ENCODE results near the gene ARID1A. TPM values are rescaled to one million over a fixed set of nuclear protein-coding genes. Genes with fewer than 3 reads are reported as not detected.

ARID1A gene
- total RNA-seq, 4 donors from 2014 or later: 43.4 to 72.0 (median 53.1) TPM

DNA sequence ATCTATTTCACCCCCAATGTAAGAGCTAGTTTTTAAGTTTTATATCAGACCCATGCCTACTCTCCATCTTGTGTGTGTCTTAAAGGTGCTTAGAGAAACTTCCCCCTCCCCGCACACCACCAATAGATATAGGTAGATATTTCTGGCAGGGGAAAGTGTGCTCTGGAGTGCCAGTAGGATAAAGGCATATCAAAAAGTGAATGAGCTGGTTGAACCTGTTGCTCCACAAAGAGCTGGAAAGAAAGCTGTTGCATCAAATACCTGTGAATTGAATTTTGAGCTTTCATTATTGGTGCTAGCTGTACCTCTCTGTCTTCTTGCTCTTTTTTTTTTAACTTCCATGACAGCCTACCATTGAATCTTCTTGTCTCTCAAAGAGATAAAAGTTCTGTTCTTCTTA lies 32.8 kb downstream of the ARID1A start:
- DNase-seq: no peak
- WGBS, 2 donors (ENCODE audit: low coverage in 1 of 2): 60 to 86% methylated on average over 1 of the region's 1 CpG
- intact Hi-C loops (cut with DNase I; ENCODE audit: low total_unique reads): loop anchor here (10.0 kb wide), 1 partner anchor 136 kb away; the partner anchor contains the start of gene SFN
- peaks cover 0 to 39% (median 14%) of the 10 kb centered on the region in 4 donors for H3K36me3 ChIP-seq
- in situ Hi-C loops (cut with MboI; ENCODE audit: low pct_ligation_motif_present in 1 of 4, low pct_unique_long_range_greater_than_20kb in 1 of 4, low sequenced_read_pairs in 3 of 4): no loop called here
- H3K27ac ChIP-seq: no peak overlapping the region
- no peaks in the 10 kb centered on the region for H3K27me3 ChIP-seq
- TF ChIP-seq POLR2A (IDR thresholded peaks at IDR 0.05): no peak
- TF ChIP-seq, protein P1, sequence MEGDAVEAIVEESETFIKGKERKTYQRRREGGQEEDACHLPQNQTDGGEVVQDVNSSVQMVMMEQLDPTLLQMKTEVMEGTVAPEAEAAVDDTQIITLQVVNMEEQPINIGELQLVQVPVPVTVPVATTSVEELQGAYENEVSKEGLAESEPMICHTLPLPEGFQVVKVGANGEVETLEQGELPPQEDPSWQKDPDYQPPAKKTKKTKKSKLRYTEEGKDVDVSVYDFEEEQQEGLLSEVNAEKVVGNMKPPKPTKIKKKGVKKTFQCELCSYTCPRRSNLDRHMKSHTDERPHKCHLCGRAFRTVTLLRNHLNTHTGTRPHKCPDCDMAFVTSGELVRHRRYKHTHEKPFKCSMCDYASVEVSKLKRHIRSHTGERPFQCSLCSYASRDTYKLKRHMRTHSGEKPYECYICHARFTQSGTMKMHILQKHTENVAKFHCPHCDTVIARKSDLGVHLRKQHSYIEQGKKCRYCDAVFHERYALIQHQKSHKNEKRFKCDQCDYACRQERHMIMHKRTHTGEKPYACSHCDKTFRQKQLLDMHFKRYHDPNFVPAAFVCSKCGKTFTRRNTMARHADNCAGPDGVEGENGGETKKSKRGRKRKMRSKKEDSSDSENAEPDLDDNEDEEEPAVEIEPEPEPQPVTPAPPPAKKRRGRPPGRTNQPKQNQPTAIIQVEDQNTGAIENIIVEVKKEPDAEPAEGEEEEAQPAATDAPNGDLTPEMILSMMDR (IDR thresholded peaks at IDR 0.05): no peak
- TF ChIP-seq EP300 (IDR thresholded peaks at IDR 0.05; ENCODE audit: low read depth): no peak
- no peak for TF ChIP-seq POLR2AphosphoS5 (IDR thresholded peaks at IDR 0.05)
- H3K9me3 ChIP-seq: no peaks in the 10 kb centered on the region
- H3K4me3 ChIP-seq: no peak overlapping the region
- peaks cover 19 to 50% (median 26%) of the 10 kb centered on the region in 4 donors for H3K4me1 ChIP-seq

DNA sequence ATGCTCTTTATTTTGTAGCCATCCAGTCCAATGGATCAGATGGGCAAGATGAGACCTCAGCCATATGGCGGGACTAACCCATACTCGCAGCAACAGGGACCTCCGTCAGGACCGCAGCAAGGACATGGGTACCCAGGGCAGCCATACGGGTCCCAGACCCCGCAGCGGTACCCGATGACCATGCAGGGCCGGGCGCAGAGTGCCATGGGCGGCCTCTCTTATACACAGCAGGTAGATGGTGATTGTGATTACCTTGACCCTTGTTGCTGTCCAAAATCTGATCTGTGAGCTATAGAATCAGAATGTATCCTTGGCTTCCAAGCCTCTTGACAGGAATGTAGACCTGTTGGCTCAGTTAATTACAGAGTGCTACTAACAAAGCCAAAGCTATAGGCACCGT lies 33.8 kb downstream of the ARID1A start:
- in situ Hi-C loops (cut with MboI; ENCODE audit: low pct_ligation_motif_present in 1 of 4, low pct_unique_long_range_greater_than_20kb in 1 of 4, low sequenced_read_pairs in 3 of 4): no loop called here
- WGBS, 2 donors (ENCODE audit: low coverage in 1 of 2): 92% methylated on average over 12 of the region's 12 CpGs; no CpG with 5 or more reads in 1 of the 2 donors
- Histone ChIP-seq H3K4me3 (no peak overlapping the region), H3K36me3 (peaks cover 0 to 48% (median 18%) of the 10 kb centered on the region in 4 donors), H3K4me1 (peaks cover 10 to 46% (median 16%) of the 10 kb centered on the region in 4 donors), H3K27me3 (no peaks in the 10 kb centered on the region), H3K27ac (no peak overlapping the region), H3K9me3 (no peaks in the 10 kb centered on the region)
- intact Hi-C loops (cut with DNase I; ENCODE audit: low total_unique reads): loop anchor here (10.0 kb wide), 1 partner anchor 135 kb away; the partner anchor contains the start of gene SFN
- TF ChIP-seq, protein P1 (IDR thresholded peaks at IDR 0.05): no peak
- no peak for TF ChIP-seq EP300 (IDR thresholded peaks at IDR 0.05; ENCODE audit: low read depth)
- no peak for TF ChIP-seq POLR2A (IDR thresholded peaks at IDR 0.05)
- no peak for TF ChIP-seq POLR2AphosphoS5 (IDR thresholded peaks at IDR 0.05)
- DNase-seq: no peak

DNA sequence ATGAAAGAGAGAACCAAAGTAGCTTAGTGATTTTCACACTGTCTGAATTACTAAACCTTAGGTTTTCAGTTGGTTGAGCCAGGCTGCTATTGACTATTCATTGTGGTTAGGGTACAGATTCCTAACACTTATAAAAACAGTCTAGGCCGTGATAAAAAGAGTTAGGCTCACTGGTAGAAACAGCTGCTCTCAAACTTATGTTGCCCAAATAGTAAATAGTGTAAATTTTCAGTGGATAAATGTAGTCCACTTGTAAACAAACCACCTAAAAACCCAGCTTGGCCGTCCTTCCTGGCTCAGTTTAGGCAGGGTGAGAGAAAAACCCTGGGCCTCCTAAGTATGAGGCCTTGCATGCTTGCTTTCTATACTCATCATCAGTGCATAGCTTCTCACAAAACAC lies 34.9 kb downstream of the ARID1A start:
- no peak for TF ChIP-seq POLR2AphosphoS5 (IDR thresholded peaks at IDR 0.05)
- TF ChIP-seq EP300 (IDR thresholded peaks at IDR 0.05; ENCODE audit: low read depth): no peak
- TF ChIP-seq, protein P1 (IDR thresholded peaks at IDR 0.05): no peak
- no peak for TF ChIP-seq POLR2A (IDR thresholded peaks at IDR 0.05)
- H3K9me3 ChIP-seq: no peaks in the 10 kb centered on the region
- DNase-seq: no peak
- no peak overlapping the region for H3K4me3 ChIP-seq
- H3K36me3 ChIP-seq: peaks cover 0 to 56% (median 23%) of the 10 kb centered on the region in 4 donors
- in situ Hi-C loops (cut with MboI; ENCODE audit: low pct_ligation_motif_present in 1 of 4, low pct_unique_long_range_greater_than_20kb in 1 of 4, low sequenced_read_pairs in 3 of 4) (no loop called here), intact Hi-C loops (cut with DNase I; ENCODE audit: low total_unique reads) (no loop called here)
- H3K27ac ChIP-seq: no peak overlapping the region
- H3K27me3 ChIP-seq: no peaks in the 10 kb centered on the region
- H3K4me1 ChIP-seq: peaks cover 9 to 37% (median 11%) of the 10 kb centered on the region in 4 donors
- WGBS, 2 donors (ENCODE audit: low coverage in 1 of 2): 67 to 68% methylated on average over 1 to 2 of the region's 2 CpGs

DNA sequence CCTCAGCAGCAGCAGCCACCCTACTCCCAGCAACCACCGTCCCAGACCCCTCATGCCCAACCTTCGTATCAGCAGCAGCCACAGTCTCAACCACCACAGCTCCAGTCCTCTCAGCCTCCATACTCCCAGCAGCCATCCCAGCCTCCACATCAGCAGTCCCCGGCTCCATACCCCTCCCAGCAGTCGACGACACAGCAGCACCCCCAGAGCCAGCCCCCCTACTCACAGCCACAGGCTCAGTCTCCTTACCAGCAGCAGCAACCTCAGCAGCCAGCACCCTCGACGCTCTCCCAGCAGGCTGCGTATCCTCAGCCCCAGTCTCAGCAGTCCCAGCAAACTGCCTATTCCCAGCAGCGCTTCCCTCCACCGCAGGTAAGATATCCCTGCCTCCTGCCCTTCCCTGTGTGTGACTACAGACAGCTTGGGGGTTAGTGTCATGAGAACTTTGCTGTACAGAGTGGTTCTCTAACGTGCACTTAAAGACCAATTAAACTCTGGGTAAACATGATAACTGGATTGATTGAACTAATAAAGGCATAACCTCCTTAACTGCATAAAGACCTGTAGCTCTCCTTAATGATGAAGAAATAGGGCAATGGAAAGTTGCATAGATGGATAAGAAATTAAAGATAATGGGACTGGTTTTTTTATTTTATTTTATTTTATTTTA lies 35.6 kb downstream of the ARID1A start:
- no peaks in the 10 kb centered on the region for H3K27me3 ChIP-seq
- in situ Hi-C loops (cut with MboI; ENCODE audit: low pct_ligation_motif_present in 1 of 4, low pct_unique_long_range_greater_than_20kb in 1 of 4, low sequenced_read_pairs in 3 of 4): no loop called here
- peaks cover 7 to 30% (median 10%) of the 10 kb centered on the region in 4 donors for H3K4me1 ChIP-seq
- no peak overlapping the region for H3K27ac ChIP-seq
- intact Hi-C loops (cut with DNase I; ENCODE audit: low total_unique reads): no loop called here
- 89% methylated on average over 11 of the region's 11 CpGs; no CpG with 5 or more reads in 1 of the 2 donors for WGBS, 2 donors (ENCODE audit: low coverage in 1 of 2)
- H3K9me3 ChIP-seq: no peaks in the 10 kb centered on the region
- no peak for TF ChIP-seq POLR2AphosphoS5 (IDR thresholded peaks at IDR 0.05)
- TF ChIP-seq EP300 (IDR thresholded peaks at IDR 0.05; ENCODE audit: low read depth): no peak
- no peak for TF ChIP-seq POLR2A (IDR thresholded peaks at IDR 0.05)
- TF ChIP-seq, protein P1 (IDR thresholded peaks at IDR 0.05): no peak
- H3K4me3 ChIP-seq: no peak overlapping the region
- peaks cover 0 to 59% (median 24%) of the 10 kb centered on the region in 4 donors for H3K36me3 ChIP-seq
- no peak for DNase-seq
